Loucy (cell line): ENCODE results near the gene ABCA3.

Source experiments
- H2AFZ ChIP-seq: fragments of 200-600 bp; sonication (generic); 2 replicates; pipeline ENCODE4 v1.6.0; 2016; ENCODE audit warnings: antibody characterized with exemption, mild to moderate bottlenecking, low read length, moderate library complexity
- H3F3A ChIP-seq: fragments of 200-600 bp; 2 replicates; pipeline ENCODE4 v1.6.0; 2016; ENCODE audit warnings: antibody characterized with exemption, low read depth, mild to moderate bottlenecking
- H3K27me3 ChIP-seq: fragments of 200-600 bp; sonication (generic); 2 replicates; pipeline ENCODE4 v1.6.1; 2014; ENCODE audit warnings: low read length, mild to moderate bottlenecking; ENCODE audit not compliant: insufficient read depth, poor library complexity, severe bottlenecking
- H3K36me3 ChIP-seq: fragments of 200-600 bp; sonication (generic); 2 replicates; pipeline ENCODE4 v1.6.1; 2016; ENCODE audit warnings: low read length; ENCODE audit not compliant: insufficient read depth
- H3K4me1 ChIP-seq: fragments of 200-600 bp; sonication (generic); 2 replicates; pipeline ENCODE4 v1.5.1; 2014; ENCODE audit warnings: low read length, mild to moderate bottlenecking; ENCODE audit not compliant: insufficient read depth, poor library complexity, severe bottlenecking
- H3K4me2 ChIP-seq: fragments of 200-600 bp; sonication (generic); 2 replicates; pipeline ENCODE4 v1.6.0; 2014; ENCODE audit warnings: antibody characterized with exemption, low read length, low read depth, mild to moderate bottlenecking; ENCODE audit not compliant: poor library complexity, severe bottlenecking
- H3K4me3 ChIP-seq: fragments of 200-600 bp; sonication (generic); 2 replicates; pipeline ENCODE4 v1.5.1; 2014; ENCODE audit warnings: low read length, mild to moderate bottlenecking, mixed read lengths; ENCODE audit not compliant: poor library complexity, severe bottlenecking
- H3K79me2 ChIP-seq: fragments of 200-600 bp; sonication (generic); 2 replicates; pipeline ENCODE4 v1.6.1; 2014; ENCODE audit warnings: low read length; ENCODE audit not compliant: insufficient read depth
- H3K9ac ChIP-seq: fragments of 200-600 bp; sonication (generic); 2 replicates; pipeline ENCODE4 v1.6.0; 2014; ENCODE audit warnings: mild to moderate bottlenecking, low read depth, low read length, moderate library complexity; ENCODE audit not compliant: poor library complexity, severe bottlenecking
- H3K9me2 ChIP-seq: fragments of 200-600 bp; sonication (generic); replicated peaks from 2 replicates; pipeline ENCODE4 v1.6.1; 2016; ENCODE audit warnings: low read depth, low read length, mixed read lengths
- H3K9me3 ChIP-seq: fragments of 200-600 bp; sonication (generic); 2 replicates; pipeline ENCODE4 v1.6.1; 2014; ENCODE audit warnings: mild to moderate bottlenecking, antibody characterized with exemption, low read length, low read depth; ENCODE audit not compliant: insufficient read depth
- H4K20me1 ChIP-seq: fragments of 200-600 bp; sonication (generic); 2 replicates; pipeline ENCODE4 v1.6.0; 2014; ENCODE audit warnings: antibody characterized with exemption, low read length, mild to moderate bottlenecking; ENCODE audit not compliant: insufficient read depth, poor library complexity, severe bottlenecking
- CTCF ChIP-seq: fragments of 200-600 bp; sonication (generic); conservative IDR thresholded peaks from 2 replicates; pipeline ENCODE4 v1.5.1; 2014; ENCODE audit warnings: mild to moderate bottlenecking, antibody characterized with exemption, low read length
- EZH2phosphoT487 ChIP-seq: fragments of 200-600 bp; IDR thresholded peaks from 2 replicates; pipeline ENCODE4 v1.6.1; 2018; ENCODE audit warnings: antibody characterized with exemption, mild to moderate bottlenecking, moderate library complexity, borderline replicate concordance

Gene ABCA3

GRCh38 chr16:2238150-2238837 is 102.2 kb downstream of the ABCA3 start:
- no peaks in the 10 kb centered on the region for H3K27me3 ChIP-seq
- no peaks in the 10 kb centered on the region for H4K20me1 ChIP-seq
- H3K9me3 ChIP-seq, result no peaks in the 10 kb centered on the region
- H3K4me2 ChIP-seq, result no peak overlapping the region
- TF ChIP-seq EZH2phosphoT487 (no peak), CTCF (no peak)
- no peak overlapping the region for H3K9ac ChIP-seq
- H2AFZ ChIP-seq, result no peak overlapping the region
- no peaks in the 10 kb centered on the region for H3K9me2 ChIP-seq
- H3K4me1 ChIP-seq, result no peaks in the 10 kb centered on the region
- no peaks in the 10 kb centered on the region for H3K36me3 ChIP-seq
- H3K79me2 ChIP-seq, result no peaks in the 10 kb centered on the region
- no peak overlapping the region for H3K4me3 ChIP-seq
- no peaks in the 10 kb centered on the region for H3F3A ChIP-seq

- H3K27me3 ChIP-seq, result no peaks in the 10 kb centered on the region
- H3K9me3 ChIP-seq, result no peaks in the 10 kb centered on the region
- H3K9ac ChIP-seq, result no peak overlapping the region
- H3K9me2 ChIP-seq, result no peaks in the 10 kb centered on the region
- no peaks in the 10 kb centered on the region for H3K79me2 ChIP-seq
- TF ChIP-seq EZH2phosphoT487 (no peak), CTCF (no peak)
- H3K4me3 ChIP-seq, result no peak overlapping the region
- H3K4me1 ChIP-seq, result no peaks in the 10 kb centered on the region
- H3K4me2 ChIP-seq, result no peak overlapping the region
- no peaks in the 10 kb centered on the region; the same call in 1 of the 2 replicates for H3K36me3 ChIP-seq
- H2AFZ ChIP-seq, result no peak overlapping the region
- H3F3A ChIP-seq, result no peaks in the 10 kb centered on the region
- H4K20me1 ChIP-seq, result no peaks in the 10 kb centered on the region
Observed at GRCh38 chr16:2237493-2238149, 102.9 kb downstream of the ABCA3 start.

GRCh38 chr16:2237102-2237482 is 103.4 kb downstream of the ABCA3 start:
- no peaks in the 10 kb centered on the region for H3K27me3 ChIP-seq
- no peaks in the 10 kb centered on the region for H3K9me3 ChIP-seq
- H3K9me2 ChIP-seq, result no peaks in the 10 kb centered on the region
- H3K9ac ChIP-seq, result no peak overlapping the region
- H2AFZ ChIP-seq, result no peak overlapping the region
- no peaks in the 10 kb centered on the region for H3K79me2 ChIP-seq
- no peak for TF ChIP-seq CTCF
- TF ChIP-seq EZH2phosphoT487, result no peak
- no peaks in the 10 kb centered on the region for H3K4me1 ChIP-seq
- no peaks in the 10 kb centered on the region for H3F3A ChIP-seq
- H4K20me1 ChIP-seq, result no peaks in the 10 kb centered on the region
- no peak overlapping the region for H3K4me3 ChIP-seq
- H3K36me3 ChIP-seq, result no peaks in the 10 kb centered on the region; the same call in 1 of the 2 replicates
- H3K4me2 ChIP-seq, result no peak overlapping the region
